Measurements from ENCODE around the gene SETX. TPM values are rescaled to one million over a fixed set of nuclear protein-coding genes. Genes with fewer than 3 reads are reported as not detected.
"Not testable (repeated sequence)": the region's sequence is repeated elsewhere in the genome, so short reads cannot be mapped to it uniquely, and the experiment has no call there.

Gene SETX
- polyA plus RNA-seq, 1 experiment, result 15.3 TPM

DNA sequence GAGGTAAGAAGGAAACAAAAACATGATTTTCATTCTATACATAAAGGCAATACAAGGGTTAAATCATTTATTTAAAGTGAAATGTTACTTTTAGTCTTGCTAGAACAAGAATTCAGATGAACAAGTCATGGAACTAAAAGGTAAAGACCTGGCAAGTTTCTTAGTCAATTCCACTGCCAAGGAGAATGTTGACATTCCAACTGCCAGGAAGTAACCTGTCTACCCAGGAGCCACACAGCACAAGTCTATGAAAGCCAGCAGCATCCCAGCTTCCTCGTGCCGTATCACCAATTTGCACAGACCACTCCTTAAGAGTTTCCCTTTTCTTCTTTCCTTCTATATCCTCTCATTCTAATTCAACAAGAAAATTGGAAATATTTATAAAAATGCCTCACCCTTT is 79.9 kb downstream of the SETX start:
- CTCF ChIA-PET, result interaction anchor here (1.8 to 2.6 kb wide), 2 partner anchors 15 kb away, joined by 5 to 8 read pairs; no protein-coding TSS in a partner anchor
- Histone ChIP-seq H3K4me3 (ENCODE audit: low read depth, low read length) (no peak overlapping the region), H3K27me3 (ENCODE audit: control insufficient read depth, insufficient read depth, low read length) (no peaks in the 10 kb centered on the region), H3K36me3 (ENCODE audit: control insufficient read depth, insufficient read depth, low read length) (peaks cover 24% of the 10 kb centered on the region)
- TF ChIP-seq, protein P1, sequence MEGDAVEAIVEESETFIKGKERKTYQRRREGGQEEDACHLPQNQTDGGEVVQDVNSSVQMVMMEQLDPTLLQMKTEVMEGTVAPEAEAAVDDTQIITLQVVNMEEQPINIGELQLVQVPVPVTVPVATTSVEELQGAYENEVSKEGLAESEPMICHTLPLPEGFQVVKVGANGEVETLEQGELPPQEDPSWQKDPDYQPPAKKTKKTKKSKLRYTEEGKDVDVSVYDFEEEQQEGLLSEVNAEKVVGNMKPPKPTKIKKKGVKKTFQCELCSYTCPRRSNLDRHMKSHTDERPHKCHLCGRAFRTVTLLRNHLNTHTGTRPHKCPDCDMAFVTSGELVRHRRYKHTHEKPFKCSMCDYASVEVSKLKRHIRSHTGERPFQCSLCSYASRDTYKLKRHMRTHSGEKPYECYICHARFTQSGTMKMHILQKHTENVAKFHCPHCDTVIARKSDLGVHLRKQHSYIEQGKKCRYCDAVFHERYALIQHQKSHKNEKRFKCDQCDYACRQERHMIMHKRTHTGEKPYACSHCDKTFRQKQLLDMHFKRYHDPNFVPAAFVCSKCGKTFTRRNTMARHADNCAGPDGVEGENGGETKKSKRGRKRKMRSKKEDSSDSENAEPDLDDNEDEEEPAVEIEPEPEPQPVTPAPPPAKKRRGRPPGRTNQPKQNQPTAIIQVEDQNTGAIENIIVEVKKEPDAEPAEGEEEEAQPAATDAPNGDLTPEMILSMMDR (IDR thresholded peaks at IDR 0.05; ENCODE audit: insufficient read depth, low read depth, low read length), result no peak
- DNase-seq (ENCODE audit: low read depth), result no peak
- POLR2A ChIA-PET, result no interaction called here

DNA sequence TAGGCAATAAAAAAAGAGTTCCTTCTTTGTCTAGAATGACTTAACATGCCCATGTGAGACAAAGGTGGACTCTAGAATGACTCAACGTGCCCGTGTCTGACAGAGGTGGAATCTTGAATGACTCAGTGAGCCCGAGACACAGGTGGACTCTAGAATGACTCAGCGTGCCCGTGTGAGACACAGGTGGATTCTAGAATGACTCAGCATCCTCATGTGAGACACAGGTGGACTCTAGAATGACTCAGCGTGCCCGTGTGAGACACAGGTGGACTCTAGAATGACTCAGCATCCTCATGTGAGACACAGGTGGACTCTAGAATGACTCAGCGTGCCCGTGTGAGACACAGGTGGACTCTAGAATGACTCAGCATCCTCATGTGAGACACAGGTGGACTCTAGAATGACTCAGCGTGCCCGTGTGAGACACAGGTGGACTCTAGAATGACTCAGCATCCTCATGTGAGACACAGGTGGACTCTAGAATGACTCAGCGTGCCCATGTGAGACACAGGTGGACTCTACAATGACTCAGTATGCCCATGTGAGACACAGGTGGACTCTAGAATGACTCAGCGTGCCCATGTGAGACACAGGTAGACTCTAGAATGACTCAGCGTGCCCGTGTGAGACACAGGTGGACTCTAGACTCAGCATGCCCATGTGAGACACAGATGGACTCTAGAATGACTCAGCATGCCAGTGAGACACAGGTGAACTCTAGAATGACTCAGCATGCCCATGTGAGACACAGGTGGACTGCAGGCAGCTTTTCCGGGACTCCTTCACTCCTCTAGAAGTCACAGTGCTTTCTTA is 84.9 kb downstream of the SETX start:
- H3K36me3 ChIP-seq (ENCODE audit: control insufficient read depth, insufficient read depth, low read length), result peaks cover 19% of the 10 kb centered on the region
- DNase-seq (ENCODE audit: low read depth); H3K4me3 ChIP-seq (ENCODE audit: low read depth, low read length); POLR2A ChIA-PET; H3K27me3 ChIP-seq (ENCODE audit: control insufficient read depth, insufficient read depth, low read length): not testable (repeated sequence)
- CTCF ChIA-PET, result interaction anchor here (0.6 to 3.2 kb wide), 20 partner anchors 8 to 511 kb away, joined by 3 to 26 read pairs (median 6); no protein-coding TSS in a partner anchor

DNA sequence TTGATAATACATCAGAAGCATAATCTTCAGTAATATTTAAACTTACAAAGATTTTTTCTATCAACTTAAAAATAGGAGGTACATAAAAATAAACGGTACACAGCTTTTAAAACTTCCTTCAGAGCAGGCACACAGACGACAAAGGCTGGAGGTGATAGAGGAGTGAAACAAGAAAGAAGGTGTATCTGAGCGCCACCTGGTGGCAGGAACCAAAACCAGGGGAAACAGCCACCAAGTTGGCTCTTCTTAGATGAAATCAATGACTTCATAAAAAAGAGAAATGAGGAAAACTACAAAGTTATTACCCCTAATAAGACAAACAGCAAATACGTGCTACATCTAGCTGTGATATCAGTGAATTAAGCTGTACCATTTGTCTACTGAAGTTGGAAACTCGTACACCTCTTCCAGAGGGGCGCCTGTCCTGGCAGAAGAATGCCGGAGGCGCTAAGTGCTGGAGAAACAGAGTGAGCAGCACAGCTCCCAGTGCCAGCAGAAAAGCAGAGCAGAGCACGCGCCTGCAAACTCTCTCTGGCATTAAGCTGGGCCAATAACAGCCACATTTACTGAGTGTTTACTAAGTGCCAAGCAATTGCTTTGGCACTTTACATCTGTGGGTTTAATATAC is 85.9 kb downstream of the SETX start:
- ChIA-PET POLR2A (no interaction called here), CTCF (interaction anchor here (0.5 to 3.2 kb wide), 21 partner anchors 9 to 655 kb away, joined by 3 to 26 read pairs (median 5); no protein-coding TSS in a partner anchor)
- TF ChIP-seq, protein P1 (IDR thresholded peaks at IDR 0.05; ENCODE audit: insufficient read depth, low read depth, low read length), result peak; percentile 93
- DNase-seq (ENCODE audit: low read depth), result no peak
- H3K27me3 ChIP-seq (ENCODE audit: control insufficient read depth, insufficient read depth, low read length), result no peaks in the 10 kb centered on the region
- H3K4me3 ChIP-seq (ENCODE audit: low read depth, low read length), result no peak overlapping the region
- H3K36me3 ChIP-seq (ENCODE audit: control insufficient read depth, insufficient read depth, low read length), result peaks cover 23% of the 10 kb centered on the region

DNA sequence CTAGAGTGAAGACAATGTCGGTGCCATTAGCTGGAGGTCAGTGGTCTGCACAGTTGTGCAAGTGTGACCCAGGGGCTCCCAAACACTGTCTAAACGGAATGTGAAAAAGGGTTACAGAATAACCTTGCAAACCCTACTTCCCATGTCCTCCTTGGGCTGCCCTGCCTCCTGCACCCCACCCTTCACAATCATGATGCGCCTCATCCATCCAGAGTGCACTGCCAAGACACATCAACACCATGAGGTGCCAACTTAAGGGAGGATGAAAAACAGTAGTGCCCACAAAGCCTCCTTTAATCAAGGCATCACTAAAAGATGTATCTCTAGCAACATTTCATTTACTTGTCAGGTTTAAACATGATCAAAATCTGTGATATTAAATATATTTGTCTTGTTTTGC is 87.1 kb downstream of the SETX start:
- CTCF ChIA-PET, result interaction anchor here (0.6 to 2.2 kb wide), 11 partner anchors 8 to 510 kb away, joined by 3 to 26 read pairs (median 5); no protein-coding TSS in a partner anchor
- TF ChIP-seq, protein P1 (IDR thresholded peaks at IDR 0.05; ENCODE audit: insufficient read depth, low read depth, low read length), result no peak
- DNase-seq (ENCODE audit: low read depth), result no peak
- POLR2A ChIA-PET, result no interaction called here
- no peak overlapping the region for H3K4me3 ChIP-seq (ENCODE audit: low read depth, low read length)
- H3K36me3 ChIP-seq (ENCODE audit: control insufficient read depth, insufficient read depth, low read length), result peaks cover 26% of the 10 kb centered on the region
- no peaks in the 10 kb centered on the region for H3K27me3 ChIP-seq (ENCODE audit: control insufficient read depth, insufficient read depth, low read length)

DNA sequence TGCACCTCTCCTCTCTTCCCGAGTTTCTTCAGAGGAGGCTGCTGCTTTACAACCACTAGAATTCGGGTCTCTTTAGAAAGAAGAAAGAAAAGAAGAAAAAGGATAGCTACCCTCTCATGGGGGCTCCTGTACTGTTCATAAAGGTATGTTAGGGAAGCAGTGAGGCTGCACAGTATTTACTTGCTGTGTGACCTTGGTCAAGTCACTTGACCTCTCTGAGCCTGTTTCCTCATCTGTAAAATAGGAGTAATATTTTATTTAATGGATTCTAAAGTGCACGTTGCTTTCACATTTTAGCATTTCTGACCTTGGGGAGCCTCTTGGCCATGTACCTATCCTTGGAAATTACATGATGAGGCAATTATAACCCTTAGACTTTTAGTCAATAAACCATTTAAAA is 88.8 kb downstream of the SETX start:
- Histone ChIP-seq H3K27me3 (ENCODE audit: control insufficient read depth, insufficient read depth, low read length) (no peaks in the 10 kb centered on the region), H3K4me3 (ENCODE audit: low read depth, low read length) (no peak overlapping the region), H3K36me3 (ENCODE audit: control insufficient read depth, insufficient read depth, low read length) (peaks cover 23% of the 10 kb centered on the region)
- ChIA-PET POLR2A (no interaction called here), CTCF (interaction anchor here (0.6 kb wide), 1 partner anchor 21 kb away, joined by 3 read pairs; no protein-coding TSS in a partner anchor)
- no peak for DNase-seq (ENCODE audit: low read depth)
- TF ChIP-seq, protein P1 (IDR thresholded peaks at IDR 0.05; ENCODE audit: insufficient read depth, low read depth, low read length), result no peak
